Neural cell (in vitro differentiated cells): ENCODE data around the gene PRR33. TPM values are rescaled to one million over a fixed set of nuclear protein-coding genes. Genes with fewer than 3 reads are reported as not detected.

Source experiments
- H2AFZ ChIP-seq: fragments of 200-600, 300-800 bp; sonication (generic), shearing (Covaris generic); 2 replicates; pipeline ENCODE4 v1.6.0; 2014; ENCODE audit warnings: low read depth, mild to moderate bottlenecking, antibody characterized with exemption, low read length, moderate library complexity
- H3F3A ChIP-seq: fragments of 200-600 bp; shearing (Covaris generic); 2 replicates; pipeline ENCODE4 v1.6.1; 2016; ENCODE audit warnings: mild to moderate bottlenecking, moderate library complexity, mixed read lengths, antibody characterized with exemption, low read length; ENCODE audit not compliant: insufficient read depth, poor library complexity, severe bottlenecking
- H3K27ac ChIP-seq: fragments of 200-600, 300-800 bp; sonication (generic), shearing (Covaris generic); 2 replicates; pipeline ENCODE4 v1.5.1; 2014; ENCODE audit warnings: mild to moderate bottlenecking, low read length, moderate library complexity
- H3K27me3 ChIP-seq: fragments of 300-800, 200-600 bp; sonication (generic), shearing (Covaris generic); 2 replicates; pipeline ENCODE4 v1.6.0; 2014; ENCODE audit warnings: mild to moderate bottlenecking, low read depth, low read length, moderate library complexity; ENCODE audit not compliant: insufficient read depth
- H3K36me3 ChIP-seq: fragments of 300-800, 200-600 bp; sonication (generic), shearing (Covaris generic); 2 replicates; pipeline ENCODE4 v1.5.1; 2014; ENCODE audit warnings: mild to moderate bottlenecking, antibody characterized with exemption, low read length, moderate library complexity; ENCODE audit not compliant: insufficient read depth
- H3K4me2 ChIP-seq: fragments of 300-800, 200-600 bp; sonication (generic), shearing (Covaris generic); 2 replicates; pipeline ENCODE4 v1.6.0; 2014; ENCODE audit warnings: mild to moderate bottlenecking, low read length
- H3K4me3 ChIP-seq: fragments of 300-800, 200-600 bp; sonication (generic), shearing (Covaris generic); 2 replicates; pipeline ENCODE4 v1.5.1; 2014; ENCODE audit warnings: mild to moderate bottlenecking, low read length, moderate library complexity
- H3K79me2 ChIP-seq: fragments of 200-600 bp; shearing (Covaris generic); replicated peaks from 2 replicates; pipeline ENCODE4 v1.6.0; 2014; ENCODE audit warnings: mild to moderate bottlenecking, low read length, moderate library complexity; ENCODE audit not compliant: insufficient read depth
- H3K9ac ChIP-seq: fragments of 300-800, 200-600 bp; sonication (generic), shearing (Covaris generic); 2 replicates; pipeline ENCODE4 v1.6.1; 2016; ENCODE audit warnings: mild to moderate bottlenecking, low read length, mixed read lengths
- H3K9me2 ChIP-seq: fragments of 200-600 bp; shearing (Covaris generic); 2 replicates; pipeline ENCODE4 v1.6.1; 2016; ENCODE audit warnings: mild to moderate bottlenecking, low read length, mixed read lengths; ENCODE audit not compliant: insufficient read depth
- H3K9me3 ChIP-seq: fragments of 200-600, 300-800 bp; sonication (generic), shearing (Covaris generic); 2 replicates; pipeline ENCODE4 v1.6.1; 2016; ENCODE audit warnings: mild to moderate bottlenecking, mixed run types, low read length, moderate library complexity, mixed read lengths
- H4K20me1 ChIP-seq: fragments of 200-600 bp; shearing (Covaris generic); 2 replicates; pipeline ENCODE4 v1.6.1; 2016; ENCODE audit warnings: mild to moderate bottlenecking, mixed run types; ENCODE audit not compliant: insufficient read depth
- CTCF ChIP-seq: fragments of 450-650 bp; IDR thresholded peaks from 2 replicates; pipeline ENCODE4 v1.5.1; 2014; ENCODE audit warnings: antibody characterized with exemption, mild to moderate bottlenecking, moderate library complexity; ENCODE audit not compliant: poor library complexity, severe bottlenecking
- EP300 ChIP-seq: fragments of 450-650 bp; conservative IDR thresholded peaks from 2 replicates; pipeline ENCODE4 v1.6.1; 2014; ENCODE audit warnings: antibody characterized with exemption, mild to moderate bottlenecking, moderate library complexity; ENCODE audit not compliant: poor library complexity, severe bottlenecking
- EZH2 ChIP-seq: fragments of 200-600, 300-800 bp; shearing (Covaris generic), sonication (generic); IDR thresholded peaks from 2 replicates; pipeline ENCODE4 v1.6.1; 2014; ENCODE audit warnings: antibody characterized with exemption, low read length, borderline replicate concordance, mild to moderate bottlenecking; ENCODE audit not compliant: insufficient read depth, poor library complexity, severe bottlenecking
- MXI1 ChIP-seq: fragments of 450-650 bp; conservative IDR thresholded peaks from 2 replicates; pipeline ENCODE4 v1.6.1; 2014; ENCODE audit warnings: antibody characterized with exemption, mild to moderate bottlenecking; ENCODE audit not compliant: poor library complexity, severe bottlenecking
- POLR2AphosphoS5 ChIP-seq: IDR thresholded peaks from 2 replicates; pipeline ENCODE4 v1.6.1; 2012
- RAD21 ChIP-seq: fragments of 450-650 bp; conservative IDR thresholded peaks from 2 replicates; pipeline ENCODE4 v1.6.1; 2014; ENCODE audit warnings: antibody characterized with exemption, mild to moderate bottlenecking, moderate library complexity
- REST ChIP-seq: IDR thresholded peaks from 2 replicates; pipeline ENCODE4 v1.6.1; 2012; ENCODE audit warnings: borderline replicate concordance
- SMC3 ChIP-seq: fragments of 450-650 bp; conservative IDR thresholded peaks from 2 replicates; pipeline ENCODE4 v1.6.1; 2014; ENCODE audit warnings: antibody characterized with exemption, mild to moderate bottlenecking, moderate library complexity; ENCODE audit not compliant: poor library complexity
- TAF1 ChIP-seq: IDR thresholded peaks from 2 replicates; pipeline ENCODE4 v1.6.1; 2012; ENCODE audit warnings: low read depth
- polyA plus RNA-seq: library from polyadenylated mRNA; depleted of rRNA; stranded (reverse); fragments of >200 nt; gene quantifications from 2 replicates; pipeline ENCODE4 v1.2.3, GENCODE V29; 2014

Gene PRR33
- polyA plus RNA-seq, 1 donor from 2014 or later: not detected

- H3K9me3 ChIP-seq: no peaks in the 10 kb centered on the region
- H3K4me3 ChIP-seq: no peak overlapping the region
- no peaks in the 10 kb centered on the region for H4K20me1 ChIP-seq
- no peaks in the 10 kb centered on the region for H3F3A ChIP-seq
- no peaks in the 10 kb centered on the region for H3K27me3 ChIP-seq
- H3K9ac ChIP-seq: no peak overlapping the region
- no peaks in the 10 kb centered on the region for H3K36me3 ChIP-seq
- no peak overlapping the region for H3K4me2 ChIP-seq
- H3K9me2 ChIP-seq: no peaks in the 10 kb centered on the region
- no peaks in the 10 kb centered on the region for H3K79me2 ChIP-seq
- H2AFZ ChIP-seq: no peak overlapping the region
- H3K27ac ChIP-seq: no peak overlapping the region
- TF ChIP-seq MXI1: no peak
- TF ChIP-seq POLR2AphosphoS5: no peak
- no peak for TF ChIP-seq TAF1
- no peak for TF ChIP-seq EP300
- no peak for TF ChIP-seq SMC3
- no peak for TF ChIP-seq CTCF
- no peak for TF ChIP-seq REST
- no peak for TF ChIP-seq RAD21
- TF ChIP-seq EZH2: no peak
Measured at GRCh38 chr11:1896923-1897322, 5.2 kb upstream of the PRR33 start.

DNA sequence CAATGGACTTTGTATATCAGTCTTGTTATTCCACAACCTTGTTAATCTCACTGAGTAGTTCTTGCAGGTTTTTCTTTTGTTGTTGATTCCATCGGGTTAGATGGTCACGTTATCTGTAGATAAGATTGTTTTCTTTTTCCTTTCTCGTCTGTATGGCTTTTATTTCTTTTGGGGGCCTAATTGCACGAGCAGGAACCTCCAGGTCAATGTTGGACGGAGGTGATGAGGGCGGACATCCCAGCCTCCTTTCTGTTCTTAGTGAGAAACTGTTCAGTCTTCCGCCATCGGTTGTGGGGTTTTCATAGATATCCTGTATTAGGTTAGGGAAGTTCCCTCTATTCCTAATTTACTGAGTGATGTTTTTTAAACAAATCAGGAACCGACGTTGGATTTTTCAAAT lies 4.8 kb upstream of the PRR33 start:
- no peaks in the 10 kb centered on the region for H3K9me2 ChIP-seq
- H3K4me3 ChIP-seq: no peak overlapping the region
- H3K79me2 ChIP-seq: no peaks in the 10 kb centered on the region
- H3K9ac ChIP-seq: no peak overlapping the region
- no peak for TF ChIP-seq REST
- TF ChIP-seq EP300: no peak
- TF ChIP-seq RAD21: no peak
- TF ChIP-seq EZH2: no peak
- no peak for TF ChIP-seq MXI1
- TF ChIP-seq TAF1: no peak
- TF ChIP-seq POLR2AphosphoS5: no peak
- H3K36me3 ChIP-seq: no peaks in the 10 kb centered on the region
- H2AFZ ChIP-seq: no peak overlapping the region
- no peak overlapping the region for H3K27ac ChIP-seq
- no peak overlapping the region for H3K4me2 ChIP-seq
- H3F3A ChIP-seq: no peaks in the 10 kb centered on the region
- H4K20me1 ChIP-seq: no peaks in the 10 kb centered on the region
- no peaks in the 10 kb centered on the region for H3K27me3 ChIP-seq
- H3K9me3 ChIP-seq: no peaks in the 10 kb centered on the region
